IMR-90 (cell line): ENCODE data around the gene GATAD2A.

Source experiments
- BHLHE40 ChIP-seq: fragments of 150-350 bp; IDR thresholded peaks from 2 replicates; pipeline ENCODE4 v1.6.1; 2016; ENCODE audit warnings: mild to moderate bottlenecking, low read depth, low read length
- CTCF ChIP-seq: conservative IDR thresholded peaks from 2 replicates; pipeline ENCODE4 v1.5.1; 2012; ENCODE audit warnings: mild to moderate bottlenecking, low read depth, low read length, improper control_type of control experiment
- MAFK ChIP-seq: IDR thresholded peaks from 2 replicates; pipeline ENCODE4 v1.6.1; 2012; ENCODE audit warnings: low read depth, low read length, improper control_type of control experiment
- SMC3 ChIP-seq: fragments of 150-350 bp; IDR thresholded peaks from 2 replicates; pipeline ENCODE4 v1.6.1; 2016; ENCODE audit warnings: low read depth, mild to moderate bottlenecking, antibody characterized with exemption, low read length, moderate library complexity
- TF ChIP-seq, protein P1 (sequence below): fragments of 150-350 bp; IDR thresholded peaks from 2 replicates; pipeline ENCODE4 v1.6.1; 2017; ENCODE audit warnings: mild to moderate bottlenecking, antibody characterized with exemption, low read length, low read depth

GRCh38 chr19:19452243-19453124, 47.0 kb downstream of the GATAD2A start:
- no peak for TF ChIP-seq CTCF
- TF ChIP-seq, protein P1, sequence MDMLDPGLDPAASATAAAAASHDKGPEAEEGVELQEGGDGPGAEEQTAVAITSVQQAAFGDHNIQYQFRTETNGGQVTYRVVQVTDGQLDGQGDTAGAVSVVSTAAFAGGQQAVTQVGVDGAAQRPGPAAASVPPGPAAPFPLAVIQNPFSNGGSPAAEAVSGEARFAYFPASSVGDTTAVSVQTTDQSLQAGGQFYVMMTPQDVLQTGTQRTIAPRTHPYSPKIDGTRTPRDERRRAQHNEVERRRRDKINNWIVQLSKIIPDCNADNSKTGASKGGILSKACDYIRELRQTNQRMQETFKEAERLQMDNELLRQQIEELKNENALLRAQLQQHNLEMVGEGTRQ, result no peak
- TF ChIP-seq MAFK, result no peak
- TF ChIP-seq SMC3, result no peak
- TF ChIP-seq BHLHE40, result no peak
